Fibroblast of gingiva (primary cell): ENCODE results near the gene GALNT15.

Source experiments
- DNase-seq: peaks from one replicate; pipeline ENCODE4 v3.0.0-alpha.2; 2011; ENCODE audit warnings: low read depth

GALNT15 gene, protein sequence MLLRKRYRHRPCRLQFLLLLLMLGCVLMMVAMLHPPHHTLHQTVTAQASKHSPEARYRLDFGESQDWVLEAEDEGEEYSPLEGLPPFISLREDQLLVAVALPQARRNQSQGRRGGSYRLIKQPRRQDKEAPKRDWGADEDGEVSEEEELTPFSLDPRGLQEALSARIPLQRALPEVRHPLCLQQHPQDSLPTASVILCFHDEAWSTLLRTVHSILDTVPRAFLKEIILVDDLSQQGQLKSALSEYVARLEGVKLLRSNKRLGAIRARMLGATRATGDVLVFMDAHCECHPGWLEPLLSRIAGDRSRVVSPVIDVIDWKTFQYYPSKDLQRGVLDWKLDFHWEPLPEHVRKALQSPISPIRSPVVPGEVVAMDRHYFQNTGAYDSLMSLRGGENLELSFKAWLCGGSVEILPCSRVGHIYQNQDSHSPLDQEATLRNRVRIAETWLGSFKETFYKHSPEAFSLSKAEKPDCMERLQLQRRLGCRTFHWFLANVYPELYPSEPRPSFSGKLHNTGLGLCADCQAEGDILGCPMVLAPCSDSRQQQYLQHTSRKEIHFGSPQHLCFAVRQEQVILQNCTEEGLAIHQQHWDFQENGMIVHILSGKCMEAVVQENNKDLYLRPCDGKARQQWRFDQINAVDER

DNA sequence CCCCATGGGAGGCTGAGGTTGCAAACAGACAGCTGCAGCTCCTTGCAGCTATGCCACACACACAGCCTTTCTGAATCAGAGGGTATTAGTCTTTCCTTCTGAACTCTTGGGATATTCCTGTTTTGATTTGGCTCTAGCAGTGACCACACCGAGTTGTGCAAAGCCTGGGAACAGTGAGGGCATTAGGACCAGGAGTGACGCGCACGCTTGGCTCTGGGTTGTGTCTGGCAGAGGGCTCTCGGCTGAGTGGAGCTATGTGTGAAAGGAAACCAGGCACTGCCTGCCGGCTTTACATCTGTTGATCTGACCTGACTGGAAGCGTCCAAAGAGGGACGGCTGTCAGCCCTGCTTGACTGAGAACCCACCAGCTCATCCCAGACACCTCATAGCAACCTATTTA is at the start of gene GALNT15:
GALNT15 (plus strand) TSS at position 292 of the 400 bp plus-strand sequence. CDS start 472 bp downstream, outside the sequence.
- peak; percentile 99 for DNase-seq

DNA sequence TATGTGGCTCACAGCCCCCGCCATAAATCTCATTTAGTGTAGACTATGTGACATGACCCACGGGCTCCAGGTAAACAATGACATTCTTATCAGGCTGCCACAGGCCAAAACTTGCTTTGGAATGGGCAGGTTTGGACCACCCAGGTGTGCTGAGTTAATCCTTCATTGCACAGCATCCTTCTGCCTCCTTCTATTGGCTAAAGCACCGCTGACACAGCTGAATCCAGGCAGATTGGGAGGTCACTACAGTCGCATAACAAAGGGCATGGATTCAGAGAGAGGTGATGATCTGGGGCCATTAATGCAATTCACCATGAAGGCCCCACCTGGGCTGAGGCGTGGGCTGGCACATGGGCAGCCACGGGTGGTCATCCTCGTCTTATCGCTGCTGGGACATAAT is 47.8 kb upstream of the GALNT15 start:
- DNase-seq = no peak

DNA sequence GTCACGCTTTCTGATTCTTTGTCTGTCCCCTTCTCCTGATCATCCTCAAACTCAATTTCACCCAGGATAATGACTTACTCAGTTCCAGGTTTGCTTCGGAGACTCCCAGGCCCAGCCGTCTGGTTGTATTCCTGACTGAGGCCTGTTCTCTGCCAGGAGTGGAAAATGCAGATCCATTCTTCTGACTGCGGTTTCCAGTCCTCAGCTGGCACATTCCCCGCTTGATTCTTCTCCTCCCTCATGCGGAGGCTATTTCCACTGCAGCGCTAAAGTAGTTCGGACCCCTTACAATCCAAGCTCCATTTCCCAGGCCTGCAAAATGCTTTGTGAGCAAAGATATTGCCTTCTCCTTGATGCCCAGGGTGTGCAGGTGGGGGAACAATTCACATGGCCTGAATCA is 47.2 kb upstream of the GALNT15 start:
- DNase-seq = peak; percentile 42

DNA sequence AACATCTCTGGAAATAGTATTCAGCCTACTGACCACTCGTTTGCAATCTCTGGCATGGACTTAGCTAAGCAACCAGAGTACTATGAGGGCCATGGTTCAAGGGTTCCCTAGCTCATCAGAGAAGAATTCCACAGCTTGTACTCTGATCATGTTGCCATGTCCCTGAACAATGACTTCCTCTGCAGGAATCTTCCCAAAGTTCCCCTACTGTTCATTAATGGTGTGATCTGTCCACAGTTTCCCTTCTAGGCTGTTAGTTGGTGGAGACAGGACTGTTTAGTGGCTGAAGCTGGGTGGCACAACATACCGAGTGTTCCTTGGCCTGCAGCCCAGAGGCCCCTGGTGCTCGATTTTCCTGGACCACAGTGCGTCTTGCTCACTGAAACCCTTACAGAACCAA is 44.4 kb upstream of the GALNT15 start:
- DNase-seq = peak; percentile 98

DNA sequence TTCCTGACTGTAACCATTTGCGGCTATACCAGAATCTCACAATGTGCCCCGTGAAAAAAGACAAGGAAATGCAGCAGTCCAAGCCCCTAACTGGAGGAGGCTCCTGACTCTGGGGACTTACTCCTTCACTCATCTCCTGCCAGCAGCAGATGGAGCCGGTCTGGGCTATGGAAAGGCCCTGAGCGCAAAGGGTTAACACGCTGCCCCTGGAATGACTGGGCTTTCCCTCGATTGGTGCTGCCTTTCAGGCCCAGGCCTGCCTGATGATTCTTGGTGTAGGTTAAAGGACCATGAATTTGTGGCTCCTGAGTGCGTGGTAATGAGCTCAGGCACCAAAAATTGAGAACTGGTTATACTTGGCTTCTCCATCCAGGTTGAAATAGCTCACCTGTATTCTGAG is 42.3 kb upstream of the GALNT15 start:
- DNase-seq = no peak

DNA sequence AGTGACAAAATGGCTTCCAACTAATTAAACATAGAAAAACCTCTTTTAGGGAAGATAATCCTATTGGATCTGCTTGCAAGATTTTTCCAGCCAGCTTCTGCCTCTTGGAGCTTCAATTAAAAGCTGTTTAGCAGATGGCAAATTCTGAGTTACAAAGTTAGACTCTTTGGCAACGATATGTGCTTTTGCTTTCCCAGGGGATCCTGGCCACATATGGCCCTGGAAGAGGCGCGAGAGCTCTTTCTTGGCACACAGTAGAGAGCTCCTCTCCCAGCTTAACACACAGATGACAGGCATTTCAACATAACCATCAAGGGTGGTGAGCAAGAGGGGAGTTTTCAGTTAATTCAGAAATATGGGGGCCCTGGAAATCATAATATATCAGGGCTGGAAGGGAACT is 41.6 kb upstream of the GALNT15 start:
- DNase-seq = peak; percentile 97

DNA sequence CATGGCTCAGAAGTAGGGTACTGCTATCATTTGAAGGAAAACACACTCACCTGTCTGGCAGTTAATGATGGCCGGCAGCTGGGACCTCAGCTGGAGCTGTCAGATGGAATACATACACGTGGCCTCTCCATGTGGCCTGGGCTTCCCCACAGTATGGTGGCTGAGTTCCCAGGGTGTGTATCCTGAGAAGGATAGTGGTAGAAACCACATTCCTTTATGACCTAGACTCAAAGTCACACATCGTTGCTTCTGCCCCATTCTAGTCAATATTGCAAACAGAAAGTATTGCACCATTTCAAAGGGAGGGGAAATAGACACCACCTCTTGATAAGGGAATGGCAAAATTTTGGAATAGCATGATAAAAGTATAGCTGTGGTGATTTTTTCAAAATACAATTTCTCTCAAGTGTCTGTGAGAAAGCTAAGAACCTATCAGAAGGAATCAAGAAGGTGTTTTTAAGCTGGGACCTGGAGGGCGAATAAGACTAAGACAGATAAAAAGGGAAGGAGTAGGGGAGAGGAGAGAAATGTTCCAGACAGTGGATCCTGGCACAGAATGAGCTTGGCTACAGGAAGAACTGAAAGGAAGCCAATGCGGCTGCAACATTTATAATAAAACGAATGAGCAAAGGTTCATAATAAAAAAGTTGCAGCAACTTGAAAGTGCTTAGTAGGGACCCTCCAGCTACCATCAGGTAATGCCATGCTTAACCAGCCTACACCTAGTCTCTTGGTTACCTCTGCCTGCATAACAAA is 40.1 kb upstream of the GALNT15 start:
- DNase-seq = peak; percentile 35

DNA sequence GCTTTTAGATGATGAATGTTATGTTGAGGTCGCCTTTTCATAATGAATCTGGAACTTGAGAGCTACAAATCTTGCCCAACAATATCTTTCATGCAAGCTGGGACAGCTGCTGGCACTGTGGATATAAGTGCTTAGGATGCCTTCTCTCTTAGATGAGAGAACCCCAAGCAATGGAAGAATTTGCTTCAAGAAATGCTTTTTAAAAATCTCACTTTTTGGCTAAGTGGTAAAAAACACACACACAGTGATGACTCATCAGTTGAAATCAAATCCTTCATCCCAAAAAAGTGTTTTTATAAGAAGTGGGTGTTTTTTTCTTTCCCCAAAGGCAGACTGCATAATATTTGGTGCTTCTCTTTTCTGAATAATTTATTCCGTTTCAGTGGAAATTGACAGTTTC is 38.4 kb upstream of the GALNT15 start:
- peak; percentile 99 for DNase-seq

DNA sequence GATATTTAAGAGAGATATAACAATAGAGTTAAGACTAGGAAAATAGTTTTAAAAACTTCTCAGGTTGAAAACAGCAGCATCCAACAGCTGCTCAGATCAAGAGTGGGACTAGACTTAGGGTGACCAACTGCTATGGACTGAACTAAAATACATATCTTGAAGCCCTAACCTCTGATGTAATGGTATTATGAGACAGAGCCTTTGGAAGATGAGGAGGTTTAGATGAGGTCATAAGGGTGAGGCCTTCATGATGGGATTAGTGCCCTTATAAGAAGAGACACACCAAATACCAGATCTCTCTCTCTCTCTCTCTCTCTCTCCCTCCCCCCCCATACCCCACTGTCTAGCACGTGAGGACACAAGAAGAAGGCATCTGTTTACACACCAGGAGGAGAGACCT is 37.4 kb upstream of the GALNT15 start:
- no peak for DNase-seq

DNA sequence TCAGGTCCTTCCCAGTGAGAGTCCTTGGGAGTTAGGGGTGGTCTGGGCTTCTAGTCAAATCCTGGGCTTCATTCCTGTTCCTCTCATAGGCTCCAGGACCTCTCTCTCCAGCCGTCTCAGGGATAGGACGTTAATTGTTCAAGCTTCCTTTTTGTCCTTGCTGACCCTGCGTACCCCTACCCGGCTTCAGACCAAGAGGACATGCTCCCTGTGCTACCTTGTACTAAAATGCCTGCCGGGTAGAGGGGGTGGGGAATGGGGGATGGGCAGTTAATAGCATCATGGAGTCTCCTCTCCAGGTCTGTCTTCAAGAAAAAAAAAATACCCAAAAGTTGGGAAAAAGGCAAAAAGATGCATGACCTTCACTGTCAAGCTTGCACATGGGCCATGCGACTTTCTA is 36.5 kb upstream of the GALNT15 start:
- DNase-seq = no peak

DNA sequence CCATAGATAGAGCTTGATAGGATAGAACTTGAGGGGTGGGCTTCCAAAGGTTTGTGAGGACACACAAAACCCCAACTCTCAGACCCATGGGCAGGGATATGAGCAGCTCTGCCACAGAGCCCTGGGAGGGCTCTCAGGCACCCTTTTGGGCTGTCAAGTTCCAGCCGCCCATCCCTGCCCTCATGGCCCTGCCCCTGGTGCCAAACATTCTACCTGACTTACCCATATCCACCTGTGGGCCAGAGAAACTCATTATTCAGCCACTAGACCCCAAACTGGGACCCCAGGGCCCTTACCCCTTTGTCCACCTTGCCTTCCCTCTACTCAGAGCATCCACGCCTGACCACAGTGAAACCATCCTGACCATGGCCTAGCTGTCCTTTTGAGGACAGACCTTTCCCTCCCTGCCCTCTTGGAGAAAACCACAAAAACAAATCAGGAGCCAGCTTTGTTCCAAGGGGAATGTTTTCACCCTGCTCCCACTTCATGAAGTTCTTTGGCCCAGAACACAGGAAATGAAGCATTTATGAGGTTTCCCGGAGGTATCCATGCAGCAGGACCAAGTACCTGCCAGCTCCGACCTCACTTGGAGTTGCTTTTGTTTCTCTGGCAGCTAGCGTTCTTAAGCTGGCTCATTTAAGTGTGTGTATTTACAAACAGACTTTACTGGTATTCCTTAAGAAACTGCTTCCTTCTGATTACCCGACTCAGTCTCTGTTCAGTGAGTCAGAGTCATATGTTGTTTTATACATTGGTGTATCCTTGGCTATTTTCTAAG is 34.2 kb upstream of the GALNT15 start:
- DNase-seq = peak; percentile 92

DNA sequence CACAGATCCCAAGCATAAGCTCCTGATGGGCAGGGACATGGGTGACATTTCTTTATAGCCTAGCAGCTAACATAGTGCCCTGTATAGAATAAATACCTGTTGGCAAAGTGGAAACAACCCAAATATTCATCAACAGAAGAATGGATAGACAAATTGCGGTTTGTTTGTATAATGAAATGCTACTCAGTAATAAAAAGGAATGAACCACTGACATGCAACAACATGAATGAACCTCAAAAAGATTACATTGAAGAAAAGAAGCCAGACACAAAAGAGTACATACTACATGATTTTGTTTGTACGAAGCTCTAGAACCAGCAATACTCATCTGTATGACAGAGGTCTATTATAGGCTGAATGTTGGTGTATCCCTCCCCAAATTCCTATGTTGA is 33.6 kb upstream of the GALNT15 start:
- DNase-seq = no peak

DNA sequence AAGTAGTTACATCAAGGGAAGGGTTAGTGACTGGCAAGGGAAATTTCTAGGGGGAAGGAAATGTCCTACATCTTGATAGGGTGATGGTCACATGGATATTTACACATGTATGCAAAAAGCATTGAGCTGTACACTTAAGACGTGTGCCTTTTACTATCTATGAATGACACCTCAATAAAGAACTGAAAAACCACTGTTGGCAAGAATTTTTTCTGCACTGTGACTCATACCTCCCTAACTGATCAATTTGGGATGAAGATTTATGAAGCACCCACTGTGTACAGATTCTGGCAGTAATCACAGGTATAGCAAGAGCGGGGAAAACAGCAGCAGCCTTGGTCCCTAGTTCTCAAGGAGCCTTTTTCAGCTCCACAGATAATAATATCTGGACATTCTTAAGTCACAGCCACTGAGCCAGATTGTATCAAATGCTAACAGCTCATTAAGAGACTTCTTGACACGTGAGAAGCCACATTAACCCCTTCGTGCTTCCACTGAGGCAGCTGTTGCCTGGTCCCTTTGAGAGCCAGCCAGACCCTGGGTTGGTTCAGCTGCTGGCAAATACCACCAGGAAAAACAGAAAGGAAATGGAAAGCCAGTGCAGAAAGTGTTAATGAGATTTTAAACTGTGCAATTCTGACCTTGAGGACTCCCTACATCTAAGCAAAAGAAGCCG is 32.0 kb upstream of the GALNT15 start:
- DNase-seq = no peak

DNA sequence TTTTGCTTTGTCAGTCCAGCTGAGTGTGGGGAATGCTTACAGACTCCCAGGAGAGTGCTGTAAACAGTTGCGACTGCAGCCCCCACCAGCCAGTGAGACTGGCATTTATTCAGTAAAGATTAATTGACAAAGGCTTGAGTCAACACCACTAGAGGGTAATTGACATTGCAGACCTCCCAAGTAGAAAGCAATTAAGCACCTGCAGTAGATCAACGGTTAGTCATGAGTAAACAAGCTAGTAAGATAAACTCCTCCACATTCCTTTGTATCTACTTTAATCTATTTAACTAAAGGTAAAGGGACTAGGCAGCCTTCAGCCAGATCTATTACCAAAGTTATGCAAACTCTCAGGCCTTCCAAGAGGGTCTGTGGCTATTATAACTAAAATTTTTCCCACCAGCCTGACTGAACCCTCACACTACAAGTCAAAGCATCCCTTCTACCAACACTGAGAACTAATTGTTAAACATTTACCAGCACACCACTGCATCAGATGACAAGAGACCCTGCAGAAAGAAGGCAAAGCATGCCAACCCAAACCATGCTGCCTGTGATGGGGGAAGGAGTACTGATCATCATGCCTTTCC is 30.5 kb upstream of the GALNT15 start:
- no peak for DNase-seq

DNA sequence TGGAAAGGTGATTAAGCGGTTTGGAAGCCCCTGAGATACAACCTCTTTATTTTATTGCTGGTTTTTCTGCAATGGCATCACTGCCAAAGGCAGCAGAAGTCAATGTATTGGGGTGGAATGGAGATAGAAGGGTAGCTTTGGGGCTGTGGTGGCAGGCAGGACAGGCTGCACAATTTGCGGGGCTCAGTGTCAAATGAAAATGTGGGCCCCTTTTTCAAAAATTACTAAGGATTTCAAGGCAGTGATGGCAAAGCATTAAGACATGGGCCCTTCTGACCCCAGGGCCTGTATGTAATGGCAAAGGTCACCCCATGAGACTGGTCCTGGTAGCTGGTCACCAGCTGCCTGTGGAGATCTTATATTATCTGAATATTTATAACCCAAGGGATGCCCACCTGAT is 29.3 kb upstream of the GALNT15 start:
- DNase-seq = no peak

DNA sequence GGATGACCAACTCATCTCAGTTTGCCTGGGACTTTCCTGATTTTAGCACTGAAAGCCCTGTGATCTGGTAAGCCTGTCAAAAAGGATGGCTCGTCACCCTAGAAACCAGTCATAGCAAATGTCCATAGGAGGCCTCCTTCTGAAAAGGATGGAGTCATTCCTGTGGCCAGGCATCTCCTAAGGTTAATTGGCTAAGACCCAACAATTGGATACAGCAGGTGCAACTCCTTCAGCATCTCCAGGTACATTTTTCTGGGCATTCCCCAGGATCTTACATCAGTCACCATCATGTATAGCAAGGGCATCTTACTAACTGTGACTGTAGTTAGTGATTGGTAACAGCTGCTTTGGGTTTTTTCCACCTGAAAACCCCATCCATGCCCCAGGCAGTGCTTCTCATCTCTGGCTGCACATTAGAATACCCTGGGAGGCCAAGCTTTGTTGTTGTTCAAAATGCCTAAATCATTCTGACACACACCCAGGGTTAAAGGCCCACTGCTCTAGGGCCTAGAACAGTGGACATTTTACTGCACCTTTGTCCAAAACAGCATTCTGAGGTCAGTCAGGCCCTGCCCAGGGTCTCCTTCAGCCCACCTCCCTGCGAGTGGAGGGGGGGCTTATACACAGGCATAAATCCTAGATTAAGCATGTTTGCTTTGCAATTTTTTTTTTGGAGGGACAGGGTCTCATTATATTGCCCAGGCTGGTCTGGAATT is 28.3 kb upstream of the GALNT15 start:
- peak; percentile 26 for DNase-seq

DNA sequence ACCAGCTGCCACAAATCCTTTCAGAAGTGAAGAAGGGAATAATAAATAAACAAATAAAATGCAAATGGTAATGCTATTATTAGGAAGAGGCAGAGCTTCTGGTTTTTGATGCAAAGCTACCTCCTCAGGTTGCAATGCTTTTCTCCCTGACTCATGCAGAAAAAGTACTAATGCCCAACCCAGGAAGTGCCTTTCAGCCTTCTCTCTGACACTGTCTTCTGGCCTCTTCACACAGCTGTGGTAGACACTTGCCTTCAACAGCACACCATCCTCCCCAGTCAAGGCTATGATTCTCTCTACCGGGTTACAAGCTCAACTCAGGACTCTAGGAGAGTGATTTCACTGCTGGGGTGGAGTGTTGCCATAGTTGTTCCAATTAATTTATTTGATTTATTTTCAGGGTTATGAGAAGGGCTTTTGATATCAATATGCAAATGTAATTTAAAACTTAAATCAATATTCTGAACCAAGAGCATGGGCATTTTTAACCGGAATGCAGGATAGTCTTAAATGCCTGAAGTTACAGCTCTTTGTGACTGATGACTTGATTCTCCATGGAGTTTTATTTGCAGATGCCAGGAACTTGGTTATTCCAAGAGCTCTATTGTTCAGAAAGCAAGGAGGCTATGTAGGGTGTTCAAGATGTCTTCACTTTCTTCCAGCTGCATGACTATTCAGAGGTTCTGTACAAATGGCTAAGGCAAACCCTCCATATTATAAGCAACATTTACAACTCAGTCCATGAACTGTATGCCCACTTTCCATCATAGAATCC is 27.1 kb upstream of the GALNT15 start:
- DNase-seq = no peak

DNA sequence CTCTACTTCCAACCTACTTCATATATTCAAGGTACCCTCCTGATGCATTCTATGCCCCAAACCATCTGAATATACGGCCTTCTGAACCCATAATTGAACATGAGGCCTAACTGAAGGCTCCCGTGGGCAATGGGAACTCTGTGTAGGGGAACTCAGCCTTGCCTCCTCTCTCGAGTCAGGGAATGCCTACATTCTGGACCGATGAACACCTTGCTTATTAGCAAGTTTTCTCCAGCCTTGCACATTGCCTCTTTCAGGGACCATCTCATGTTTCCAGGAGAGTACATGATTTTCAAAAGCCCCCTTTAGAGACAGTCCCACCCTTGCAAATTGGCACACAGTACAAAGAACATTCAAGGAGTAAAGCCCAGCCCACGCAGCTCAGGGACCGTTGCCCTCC is 26.3 kb upstream of the GALNT15 start:
- no peak for DNase-seq

DNA sequence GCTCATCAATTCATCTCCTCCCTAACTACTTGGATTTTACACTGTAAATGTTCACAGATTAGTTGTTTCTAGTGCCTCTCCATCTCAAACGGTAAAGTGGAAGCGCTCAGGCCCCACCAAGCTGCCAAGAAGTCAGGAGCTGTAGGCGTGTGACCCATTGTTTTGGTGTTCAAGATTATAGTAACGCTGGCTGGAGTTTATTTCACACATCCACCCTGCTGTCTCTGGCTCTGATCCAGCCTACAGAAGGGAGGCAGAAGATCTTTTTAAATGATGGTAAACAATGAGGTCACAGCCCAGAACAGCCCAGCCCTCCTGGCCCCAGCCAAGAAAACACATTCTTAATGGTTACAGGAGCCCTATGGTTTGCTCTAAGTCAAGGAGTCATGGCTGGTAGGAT is 25.7 kb upstream of the GALNT15 start:
- DNase-seq = peak; percentile 94

DNA sequence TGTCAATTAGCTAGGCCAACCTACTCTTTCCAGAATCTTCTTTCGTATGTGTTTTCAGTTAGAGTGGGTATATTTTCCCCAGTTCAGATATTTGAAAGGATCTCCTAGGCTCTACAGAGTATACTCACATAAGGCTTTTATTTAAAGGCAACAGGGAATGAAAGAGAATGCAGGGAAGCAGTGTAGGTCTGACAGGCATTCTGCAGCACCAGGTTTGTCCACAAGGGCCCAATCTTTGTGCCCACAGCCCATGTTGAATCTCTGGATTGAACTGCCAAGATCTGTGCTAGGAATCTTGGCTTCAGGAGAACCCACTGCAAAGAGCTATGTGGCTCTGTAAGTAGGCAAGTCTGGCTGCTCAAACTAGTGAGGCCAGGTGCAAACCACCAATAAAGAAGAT is 24.2 kb upstream of the GALNT15 start:
- no peak for DNase-seq
